GM12878 (cell line): ENCODE data around the gene HES2.
"Not testable (repeated sequence)": the region's sequence is repeated elsewhere in the genome, so short reads cannot be mapped to it uniquely, and the experiment has no call there.

ENCODE experiments used
- ETV6 ChIP-seq, 2 experiments: fragments of 450-650 bp in 1 of 2; IDR thresholded peaks in 1 of 2; conservative IDR thresholded peaks in 1 of 2; 2 replicates each; pipeline ENCODE4 v1.6.1; 2014; ENCODE audit warnings: antibody characterized with exemption in 1 of 2, borderline replicate concordance in 1 of 2, low read depth in 1 of 2, mild to moderate bottlenecking in 1 of 2, moderate library complexity in 1 of 2
- FOXM1 ChIP-seq: IDR thresholded peaks from 2 replicates; pipeline ENCODE4 v1.6.1; 2012; ENCODE audit warnings: low read depth, mild to moderate bottlenecking, inconsistent platforms, low read length, moderate library complexity
- POLR2AphosphoS5 ChIP-seq: IDR thresholded peaks from 2 replicates; pipeline ENCODE4 v1.6.1; 2011; ENCODE audit warnings: mild to moderate bottlenecking, low read length, inconsistent platforms
- YY1 ChIP-seq: IDR thresholded peaks from 2 replicates; pipeline ENCODE4 v1.6.1; 2011; ENCODE audit warnings: low read depth, mild to moderate bottlenecking, low read length
- TF ChIP-seq, protein P1 (sequence below): IDR thresholded peaks from 2 replicates; pipeline ENCODE4 v1.6.1; 2012; ENCODE audit warnings: low read length, inconsistent platforms

- TF ChIP-seq POLR2AphosphoS5; YY1; FOXM1; ETV6 (conservative IDR thresholded peaks at IDR 0.05 in 1 of 2, IDR thresholded peaks at IDR 0.05 in 1 of 2; ENCODE audit: borderline replicate concordance in 1 of 2, low read depth in 1 of 2): not testable (repeated sequence)
- TF ChIP-seq, protein P1, sequence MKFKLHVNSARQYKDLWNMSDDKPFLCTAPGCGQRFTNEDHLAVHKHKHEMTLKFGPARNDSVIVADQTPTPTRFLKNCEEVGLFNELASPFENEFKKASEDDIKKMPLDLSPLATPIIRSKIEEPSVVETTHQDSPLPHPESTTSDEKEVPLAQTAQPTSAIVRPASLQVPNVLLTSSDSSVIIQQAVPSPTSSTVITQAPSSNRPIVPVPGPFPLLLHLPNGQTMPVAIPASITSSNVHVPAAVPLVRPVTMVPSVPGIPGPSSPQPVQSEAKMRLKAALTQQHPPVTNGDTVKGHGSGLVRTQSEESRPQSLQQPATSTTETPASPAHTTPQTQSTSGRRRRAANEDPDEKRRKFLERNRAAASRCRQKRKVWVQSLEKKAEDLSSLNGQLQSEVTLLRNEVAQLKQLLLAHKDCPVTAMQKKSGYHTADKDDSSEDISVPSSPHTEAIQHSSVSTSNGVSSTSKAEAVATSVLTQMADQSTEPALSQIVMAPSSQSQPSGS = not testable (repeated sequence)
Observed at GRCh38 chr1:6453895-6454855, 34.5 kb upstream of the HES2 start.
